Measurements from ENCODE around the gene LDLR.
"Not testable (repeated sequence)": the region's sequence is repeated elsewhere in the genome, so short reads cannot be mapped to it uniquely, and the experiment has no call there.

LDLR gene

GRCh38 chr19:11138601-11139300, 49.5 kb downstream of the LDLR start:
- DNase-seq (ENCODE audit: low read depth in 2 of 2): peak; percentile 83 to 89

DNA sequence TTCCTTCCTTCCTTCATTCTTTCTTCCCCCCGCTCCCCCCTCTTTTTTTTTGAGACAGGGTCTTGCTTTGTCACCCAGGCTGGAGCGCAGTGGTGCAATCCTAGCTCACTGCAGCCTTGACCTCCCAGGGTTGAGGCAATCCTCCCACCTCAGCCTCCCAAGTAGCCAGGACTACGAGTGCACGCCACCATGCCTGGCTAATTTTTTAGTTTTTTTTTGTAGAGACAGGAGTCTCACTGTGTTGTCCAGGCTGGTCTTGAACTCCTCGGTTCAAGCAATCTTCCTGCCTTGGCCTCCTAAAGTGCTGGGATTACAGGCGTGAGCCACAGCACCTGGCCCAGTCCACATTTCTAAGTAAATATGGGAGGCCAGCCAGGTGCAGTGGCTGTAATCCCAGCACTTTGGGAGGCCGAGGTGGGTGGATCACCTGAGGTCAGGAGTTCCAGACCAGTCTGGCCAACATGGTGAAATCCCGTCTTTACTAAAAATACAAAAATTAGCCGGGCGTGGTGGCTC, 50.8 kb downstream of the LDLR start:
- H3K4me3 ChIP-seq (replicated peaks in 1 of 2; ENCODE audit: low read depth in 2 of 2, low read length in 2 of 2); DNase-seq (ENCODE audit: low read depth in 2 of 2): not testable (repeated sequence)

More at GRCh38 chr19:11138601-11139300, 49.5 kb downstream of the LDLR start:
- H3K4me3 ChIP-seq (replicated peaks in 1 of 2; ENCODE audit: low read depth in 2 of 2, low read length in 2 of 2): no peak overlapping the region
- TF ChIP-seq CTCF (IDR thresholded peaks at IDR 0.05; ENCODE audit: low read depth, low read length): no peak

GRCh38 chr19:11140896-11141295, 51.6 kb downstream of the LDLR start:
- no peak for DNase-seq (ENCODE audit: low read depth in 2 of 2)
- no peak overlapping the region for H3K4me3 ChIP-seq (replicated peaks in 1 of 2; ENCODE audit: low read depth in 2 of 2, low read length in 2 of 2)
- TF ChIP-seq CTCF (IDR thresholded peaks at IDR 0.05; ENCODE audit: low read depth, low read length): no peak

DNA sequence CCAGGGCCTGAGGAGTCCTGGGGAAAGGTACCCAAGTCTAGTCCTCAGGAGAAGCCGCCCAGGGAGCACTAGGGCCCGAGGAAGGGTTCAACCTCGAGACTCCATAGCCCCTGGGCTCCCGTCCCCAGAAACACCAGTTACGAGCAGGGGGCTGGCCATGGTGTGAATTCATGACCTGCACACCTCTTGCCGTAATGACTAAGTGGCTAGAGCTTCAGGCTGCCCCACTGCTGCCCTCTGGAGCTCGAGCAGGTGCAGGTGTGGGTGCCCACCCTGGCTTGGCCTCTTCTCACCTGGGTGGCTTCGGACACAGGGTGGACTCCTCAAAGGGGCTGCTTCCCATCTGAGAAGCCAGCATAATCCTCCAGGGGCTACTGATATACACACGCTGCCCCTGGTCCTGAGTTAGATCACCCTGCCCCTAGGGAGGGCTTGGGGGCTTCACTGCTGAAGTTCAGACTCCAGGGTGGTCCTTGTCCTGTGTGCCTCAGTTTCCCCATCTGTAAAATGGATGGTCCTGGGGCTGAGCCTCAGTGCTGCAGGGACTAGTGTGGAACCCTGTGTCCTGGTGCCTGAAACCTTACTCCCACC, 52.8 kb downstream of the LDLR start:
- TF ChIP-seq CTCF (IDR thresholded peaks at IDR 0.05; ENCODE audit: low read depth, low read length): peak; percentile 8
- no peak overlapping the region for H3K4me3 ChIP-seq (replicated peaks in 1 of 2; ENCODE audit: low read depth in 2 of 2, low read length in 2 of 2)
- no peak for DNase-seq (ENCODE audit: low read depth in 2 of 2)

DNA sequence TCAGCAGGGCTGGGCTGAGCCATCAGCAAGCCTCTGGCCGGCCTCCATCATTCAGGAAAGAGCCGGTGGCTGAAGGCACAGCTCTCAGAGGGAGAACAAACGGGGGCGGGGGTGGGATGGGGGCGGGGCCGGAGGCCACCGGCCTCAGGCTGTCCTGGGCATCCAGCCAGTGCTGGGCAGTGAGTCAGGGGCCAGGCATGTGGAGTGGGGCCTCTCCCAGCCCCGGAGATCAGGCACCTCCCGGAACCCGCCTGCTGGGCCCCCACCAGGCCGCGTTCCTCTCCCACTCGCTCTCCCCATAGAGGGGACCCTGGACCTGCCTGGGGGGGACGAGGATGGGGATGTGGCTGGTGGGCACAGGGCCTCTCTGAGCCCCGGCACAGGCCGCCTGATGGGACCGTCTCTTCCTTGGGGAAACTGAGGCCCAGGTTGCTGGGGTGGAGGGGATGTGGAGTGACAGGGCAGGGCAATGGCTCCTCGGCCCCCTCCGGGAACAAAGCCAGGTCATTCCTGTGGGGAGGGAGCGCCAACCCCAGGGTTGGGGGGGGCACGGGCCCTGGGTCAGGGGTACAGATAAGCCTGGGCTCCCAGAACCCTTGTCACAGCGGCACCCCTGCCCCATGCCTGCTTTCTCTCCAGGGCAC, 53.4 kb downstream of the LDLR start:
- H3K4me3 ChIP-seq (replicated peaks in 1 of 2; ENCODE audit: low read depth in 2 of 2, low read length in 2 of 2): peak overlapping the region in 1 of 2 donors; percentile 30
- peak; percentile 96 to 98 for DNase-seq (ENCODE audit: low read depth in 2 of 2)

GRCh38 chr19:11145536-11145924, 56.3 kb downstream of the LDLR start:
- H3K4me3 ChIP-seq (replicated peaks in 1 of 2; ENCODE audit: low read depth in 2 of 2, low read length in 2 of 2): no peak overlapping the region
- DNase-seq (ENCODE audit: low read depth in 2 of 2): no peak
- no peak for TF ChIP-seq CTCF (IDR thresholded peaks at IDR 0.05; ENCODE audit: low read depth, low read length)

More for the DNA sequence above, 53.4 kb downstream of the LDLR start:
- peak; percentile 2 for TF ChIP-seq CTCF (IDR thresholded peaks at IDR 0.05; ENCODE audit: low read depth, low read length)

DNA sequence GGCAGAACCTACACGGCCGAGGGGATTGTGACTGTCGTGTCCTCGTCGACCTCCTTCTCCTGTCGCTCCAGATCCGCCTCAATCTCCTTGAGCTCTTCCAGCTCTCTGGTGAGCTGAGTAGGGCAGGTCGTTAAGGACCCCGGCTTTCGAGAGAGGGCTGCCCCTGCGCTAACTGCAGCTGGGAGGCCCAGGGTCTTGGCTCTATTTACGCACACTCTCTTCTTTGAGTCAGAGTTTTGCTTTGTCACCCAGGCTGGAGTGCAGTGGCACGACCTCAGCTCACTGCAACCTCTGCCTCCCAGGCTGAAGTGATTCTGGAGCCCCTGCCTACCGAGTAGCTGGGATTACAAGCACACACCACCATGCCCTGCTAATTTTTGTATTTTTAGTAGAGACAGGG, 58.7 kb downstream of the LDLR start:
- H3K4me3 ChIP-seq (replicated peaks in 1 of 2; ENCODE audit: low read depth in 2 of 2, low read length in 2 of 2): no peak overlapping the region
- no peak for DNase-seq (ENCODE audit: low read depth in 2 of 2)
- no peak for TF ChIP-seq CTCF (IDR thresholded peaks at IDR 0.05; ENCODE audit: low read depth, low read length)
